Liver (tissue), 3 donors: ENCODE results near the gene TNNT3.

ENCODE experiments used
- EGR1 ChIP-seq, 2 donors: IDR thresholded peaks; 2 replicates each; pipeline ENCODE4 v1.6.1; 2016 to 2018; ENCODE audit warnings: antibody characterized with exemption in 2 of 2, low read depth in 2 of 2
- GABPA ChIP-seq, 2 donors: IDR thresholded peaks in 1 of 2; conservative IDR thresholded peaks in 1 of 2; 2 replicates each; pipeline ENCODE4 v1.6.1; 2016; ENCODE audit warnings: antibody characterized with exemption in 2 of 2, mild to moderate bottlenecking in 1 of 2, moderate library complexity in 1 of 2
- HNF4A ChIP-seq, 2 donors: conservative IDR thresholded peaks; 2 replicates each; pipeline ENCODE4 v1.6.1; 2016; ENCODE audit warnings: antibody characterized with exemption in 2 of 2, mild to moderate bottlenecking in 2 of 2
- RAD21 ChIP-seq, 2 donors: IDR thresholded peaks; 2 replicates each; pipeline ENCODE4 v1.6.1; 2016; ENCODE audit warnings: antibody characterized with exemption in 2 of 2, mild to moderate bottlenecking in 2 of 2
- SP1 ChIP-seq: IDR thresholded peaks from 2 replicates; pipeline ENCODE4 v1.6.1; 2018; ENCODE audit warnings: antibody characterized with exemption, mild to moderate bottlenecking
- TAF1 ChIP-seq: conservative IDR thresholded peaks from 2 replicates; pipeline ENCODE4 v1.6.1; 2016; ENCODE audit warnings: antibody characterized with exemption, mild to moderate bottlenecking
- TF ChIP-seq, protein P1 (sequence below): fragments of 150-350 bp; IDR thresholded peaks from 2 replicates; pipeline ENCODE4 v1.5.1; 2017; ENCODE audit warnings: improper control_type of control experiment, low read depth, low read length; ENCODE audit not compliant: missing input control
- TF ChIP-seq, protein P2 (sequence below): IDR thresholded peaks from 2 replicates; pipeline ENCODE4 v1.6.1; 2016; ENCODE audit warnings: antibody characterized with exemption
- TF ChIP-seq, protein P3 (sequence below): IDR thresholded peaks from 2 replicates; pipeline ENCODE4 v1.6.1; 2016; ENCODE audit warnings: antibody characterized with exemption
- donor health status: healthy.
- donor health status: healthy.

DNA sequence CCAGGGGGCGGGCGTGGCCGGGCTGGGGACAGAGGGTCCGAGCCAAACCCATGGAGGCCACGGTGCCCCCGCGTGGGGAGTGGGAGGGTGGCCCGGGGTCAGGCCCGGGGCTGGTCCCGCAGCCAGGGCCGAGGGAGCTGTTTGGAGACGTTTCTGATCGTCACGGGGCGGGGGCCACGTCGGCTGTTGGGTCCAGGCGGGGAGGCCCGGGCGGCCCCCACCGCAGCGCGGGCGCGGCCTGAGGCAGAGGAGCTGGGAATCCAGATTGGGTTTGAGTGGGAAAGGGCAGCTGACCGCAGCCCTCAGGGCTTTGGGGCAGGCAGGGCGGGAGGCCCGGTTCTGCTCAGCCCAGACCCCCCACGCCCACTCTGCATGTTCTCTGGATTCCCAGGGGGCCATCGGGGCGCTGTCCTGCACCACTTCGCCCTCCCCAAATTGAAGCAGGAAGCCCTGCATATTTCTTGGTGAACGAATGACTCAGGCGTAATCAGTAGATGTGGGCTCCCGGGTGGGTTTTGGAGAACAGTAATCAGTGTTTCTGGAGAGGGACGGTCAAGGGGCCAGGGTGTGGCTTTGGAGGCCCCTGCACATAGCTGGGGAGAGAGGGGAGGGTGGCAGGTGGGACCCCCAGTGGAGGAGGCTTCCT, 28.2 kb downstream of the TNNT3 start:
- TF ChIP-seq GABPA (IDR thresholded peaks at IDR 0.05 in 1 of 2, conservative IDR thresholded peaks at IDR 0.05 in 1 of 2), result no peak
- no peak for TF ChIP-seq TAF1
- TF ChIP-seq, protein P1, sequence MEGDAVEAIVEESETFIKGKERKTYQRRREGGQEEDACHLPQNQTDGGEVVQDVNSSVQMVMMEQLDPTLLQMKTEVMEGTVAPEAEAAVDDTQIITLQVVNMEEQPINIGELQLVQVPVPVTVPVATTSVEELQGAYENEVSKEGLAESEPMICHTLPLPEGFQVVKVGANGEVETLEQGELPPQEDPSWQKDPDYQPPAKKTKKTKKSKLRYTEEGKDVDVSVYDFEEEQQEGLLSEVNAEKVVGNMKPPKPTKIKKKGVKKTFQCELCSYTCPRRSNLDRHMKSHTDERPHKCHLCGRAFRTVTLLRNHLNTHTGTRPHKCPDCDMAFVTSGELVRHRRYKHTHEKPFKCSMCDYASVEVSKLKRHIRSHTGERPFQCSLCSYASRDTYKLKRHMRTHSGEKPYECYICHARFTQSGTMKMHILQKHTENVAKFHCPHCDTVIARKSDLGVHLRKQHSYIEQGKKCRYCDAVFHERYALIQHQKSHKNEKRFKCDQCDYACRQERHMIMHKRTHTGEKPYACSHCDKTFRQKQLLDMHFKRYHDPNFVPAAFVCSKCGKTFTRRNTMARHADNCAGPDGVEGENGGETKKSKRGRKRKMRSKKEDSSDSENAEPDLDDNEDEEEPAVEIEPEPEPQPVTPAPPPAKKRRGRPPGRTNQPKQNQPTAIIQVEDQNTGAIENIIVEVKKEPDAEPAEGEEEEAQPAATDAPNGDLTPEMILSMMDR, result no peak
- TF ChIP-seq RAD21 (IDR thresholded peaks at IDR 0.05), result no peak
- TF ChIP-seq HNF4A (conservative IDR thresholded peaks at IDR 0.05), result no peak
- no peak for TF ChIP-seq SP1
- no peak for TF ChIP-seq EGR1 (IDR thresholded peaks at IDR 0.05; ENCODE audit: low read depth in 2 of 2)
- TF ChIP-seq, protein P2, sequence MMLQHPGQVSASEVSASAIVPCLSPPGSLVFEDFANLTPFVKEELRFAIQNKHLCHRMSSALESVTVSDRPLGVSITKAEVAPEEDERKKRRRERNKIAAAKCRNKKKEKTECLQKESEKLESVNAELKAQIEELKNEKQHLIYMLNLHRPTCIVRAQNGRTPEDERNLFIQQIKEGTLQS, result no peak
- TF ChIP-seq, protein P3, sequence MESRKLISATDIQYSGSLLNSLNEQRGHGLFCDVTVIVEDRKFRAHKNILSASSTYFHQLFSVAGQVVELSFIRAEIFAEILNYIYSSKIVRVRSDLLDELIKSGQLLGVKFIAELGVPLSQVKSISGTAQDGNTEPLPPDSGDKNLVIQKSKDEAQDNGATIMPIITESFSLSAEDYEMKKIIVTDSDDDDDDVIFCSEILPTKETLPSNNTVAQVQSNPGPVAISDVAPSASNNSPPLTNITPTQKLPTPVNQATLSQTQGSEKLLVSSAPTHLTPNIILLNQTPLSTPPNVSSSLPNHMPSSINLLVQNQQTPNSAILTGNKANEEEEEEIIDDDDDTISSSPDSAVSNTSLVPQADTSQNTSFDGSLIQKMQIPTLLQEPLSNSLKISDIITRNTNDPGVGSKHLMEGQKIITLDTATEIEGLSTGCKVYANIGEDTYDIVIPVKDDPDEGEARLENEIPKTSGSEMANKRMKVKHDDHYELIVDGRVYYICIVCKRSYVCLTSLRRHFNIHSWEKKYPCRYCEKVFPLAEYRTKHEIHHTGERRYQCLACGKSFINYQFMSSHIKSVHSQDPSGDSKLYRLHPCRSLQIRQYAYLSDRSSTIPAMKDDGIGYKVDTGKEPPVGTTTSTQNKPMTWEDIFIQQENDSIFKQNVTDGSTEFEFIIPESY, result no peak
